Lung (tissue), 12 donors: ENCODE results near the gene KIAA2012. TPM values are rescaled to one million over a fixed set of nuclear protein-coding genes. Genes with fewer than 3 reads are reported as not detected.

Source experiments
- ATAC-seq: fragments of 200-7000 bp; cut with Tn5 transposase; one replicate; pipeline ENCODE4 v1.9.1; 2020; ENCODE audit warnings: moderate number of reproducible peaks; ENCODE audit not compliant: insufficient read depth, low FRiP score
- DNase-seq, 3 donors: peaks; one replicate each; pipeline ENCODE4 v3.0.0-alpha.2; 2013 to 2017
- H3K27ac ChIP-seq, 2 donors: one replicate each; pipeline ENCODE4 v1.5.1; 2013; ENCODE audit warnings: mild to moderate bottlenecking in 2 of 2, moderate library complexity in 2 of 2, control low read depth in 1 of 2, inconsistent platforms in 1 of 2, low read depth in 1 of 2, low read length in 1 of 2
- H3K27me3 ChIP-seq, 3 donors: one replicate each; pipeline ENCODE4 v1.5.1; 2013; ENCODE audit warnings: low read length in 2 of 3; ENCODE audit not compliant: control insufficient read depth in 3 of 3, insufficient read depth in 3 of 3
- H3K36me3 ChIP-seq, 4 donors: one replicate each; pipeline ENCODE4 v1.5.1; 2013; ENCODE audit warnings: low read length in 4 of 4, mild to moderate bottlenecking in 1 of 4, moderate library complexity in 1 of 4; ENCODE audit not compliant: control insufficient read depth in 4 of 4, insufficient read depth in 4 of 4
- H3K4me1 ChIP-seq, 5 donors: one replicate each; pipeline ENCODE4 v1.5.1; 2013; ENCODE audit warnings: low read length in 5 of 5, mild to moderate bottlenecking in 2 of 5, moderate library complexity in 1 of 5; ENCODE audit not compliant: control insufficient read depth in 5 of 5, insufficient read depth in 5 of 5
- H3K4me3 ChIP-seq: one replicate; pipeline ENCODE4 v1.5.1; 2013; ENCODE audit warnings: mild to moderate bottlenecking, control low read depth, moderate library complexity
- H3K9ac ChIP-seq, 2 donors: one replicate each; pipeline ENCODE4 v1.5.1; 2013; ENCODE audit warnings: low read length in 2 of 2, control low read depth in 1 of 2; ENCODE audit not compliant: insufficient read depth in 1 of 2
- H3K9me3 ChIP-seq, 4 donors: one replicate each; pipeline ENCODE4 v1.5.1; 2013; ENCODE audit warnings: low read length in 3 of 4, mild to moderate bottlenecking in 1 of 4, moderate library complexity in 1 of 4; ENCODE audit not compliant: control insufficient read depth in 4 of 4, insufficient read depth in 3 of 4
- CTCF ChIP-seq: IDR thresholded peaks from 2 replicates; pipeline ENCODE4 v1.5.1; 2012; ENCODE audit warnings: mild to moderate bottlenecking; ENCODE audit errors: control extremely low read depth, extremely low read depth
- WGBS, 2 donors: extraction: QIAGEN DNeasy Blood & Tissue Kit; methylation state at CpG; one replicate each; pipeline ENCODE4 v1.1.7; 2013; 5-methylcytosine and 5-hydroxymethylcytosine counted together
- polyA plus RNA-seq, 2 donors: library from polyadenylated mRNA; stranded (reverse); fragments of 200-250 nt; gene quantifications; one replicate each; pipeline ENCODE4 v1.2.1, GENCODE V29; 2013
- total RNA-seq, 2 donors: library from RNA; depleted of rRNA in 1 of 2; stranded (reverse); fragments of >200 nt in 1 of 2; gene quantifications; one replicate each; pipeline ENCODE4 v1.2.1, GENCODE V29; 2014 to 2021
- donor health status: control.
- donor health status: control.
- donor health status: Bipolar disorder and iron deficiency.
- donor health status: healthy.
- donor health status: DM: yes; HTN: yes; CAD: no.

The KIAA2012 gene
- total and polyA plus RNA-seq, 4 donors, result 0.69 to 8.5 (median 3.6) TPM

- Histone ChIP-seq H3K36me3 (no peaks in the 10 kb centered on the region), H3K27me3 (no peaks in the 10 kb centered on the region), H3K4me1 (peaks cover 0 to 10% (median 0%) of the 10 kb centered on the region in 5 donors), H3K9ac (no peak overlapping the region), H3K4me3 (no peak overlapping the region), H3K27ac (no peak overlapping the region), H3K9me3 (no peaks in the 10 kb centered on the region)
- 71 to 80% methylated on average over 8 of the region's 8 CpGs for WGBS, 2 donors
- ATAC-seq (no peak), DNase-seq (peak in 2 of 3 donors; percentile 63 to 75)
- no peak for TF ChIP-seq CTCF
These were observed 21.4 kb upstream of the KIAA2012 start for GRCh38 chr2:202051499-202052161.

GRCh38 chr2:202052235-202052634, 20.8 kb upstream of the KIAA2012 start:
- H3K4me1 ChIP-seq, result peaks cover 0 to 10% (median 0%) of the 10 kb centered on the region in 5 donors
- no peaks in the 10 kb centered on the region for H3K27me3 ChIP-seq
- no peak for TF ChIP-seq CTCF
- H3K9me3 ChIP-seq, result no peaks in the 10 kb centered on the region
- no peak for DNase-seq
- no peak for ATAC-seq
- H3K4me3 ChIP-seq, result no peak overlapping the region
- H3K36me3 ChIP-seq, result no peaks in the 10 kb centered on the region
- 88 to 90% methylated on average over 1 of the region's 1 CpG for WGBS, 2 donors
- no peak overlapping the region for H3K27ac ChIP-seq
- no peak overlapping the region for H3K9ac ChIP-seq

- no peaks in the 10 kb centered on the region for H3K27me3 ChIP-seq
- H3K27ac ChIP-seq, result no peak overlapping the region
- H3K9ac ChIP-seq, result no peak overlapping the region
- H3K4me3 ChIP-seq, result no peak overlapping the region
- peaks cover 0 to 10% (median 0%) of the 10 kb centered on the region in 5 donors for H3K4me1 ChIP-seq
- DNase-seq (no peak), ATAC-seq (no peak)
- no peaks in the 10 kb centered on the region for H3K9me3 ChIP-seq
- 64 to 78% methylated on average over 3 of the region's 3 CpGs for WGBS, 2 donors
- H3K36me3 ChIP-seq, result no peaks in the 10 kb centered on the region
- no peak for TF ChIP-seq CTCF
These were observed 18.4 kb upstream of the KIAA2012 start for GRCh38 chr2:202054679-202055078.

- Histone ChIP-seq H3K36me3 (no peaks in the 10 kb centered on the region), H3K27me3 (no peaks in the 10 kb centered on the region), H3K4me3 (no peak overlapping the region), H3K4me1 (peaks cover 0 to 7% (median 0%) of the 10 kb centered on the region in 5 donors), H3K27ac (no peak overlapping the region), H3K9me3 (no peaks in the 10 kb centered on the region), H3K9ac (no peak overlapping the region)
- DNase-seq, result peak in 2 of 3 donors; percentile 37 to 42
- TF ChIP-seq CTCF, result no peak
- 25 to 28% methylated on average over 2 of the region's 2 CpGs for WGBS, 2 donors
- no peak for ATAC-seq
These were observed 16.4 kb upstream of the KIAA2012 start for GRCh38 chr2:202056611-202057010.
